ENCODE measurements around the gene IRAK2. TPM values are rescaled to one million over a fixed set of nuclear protein-coding genes. Genes with fewer than 3 reads are reported as not detected.

IRAK2 gene, protein sequence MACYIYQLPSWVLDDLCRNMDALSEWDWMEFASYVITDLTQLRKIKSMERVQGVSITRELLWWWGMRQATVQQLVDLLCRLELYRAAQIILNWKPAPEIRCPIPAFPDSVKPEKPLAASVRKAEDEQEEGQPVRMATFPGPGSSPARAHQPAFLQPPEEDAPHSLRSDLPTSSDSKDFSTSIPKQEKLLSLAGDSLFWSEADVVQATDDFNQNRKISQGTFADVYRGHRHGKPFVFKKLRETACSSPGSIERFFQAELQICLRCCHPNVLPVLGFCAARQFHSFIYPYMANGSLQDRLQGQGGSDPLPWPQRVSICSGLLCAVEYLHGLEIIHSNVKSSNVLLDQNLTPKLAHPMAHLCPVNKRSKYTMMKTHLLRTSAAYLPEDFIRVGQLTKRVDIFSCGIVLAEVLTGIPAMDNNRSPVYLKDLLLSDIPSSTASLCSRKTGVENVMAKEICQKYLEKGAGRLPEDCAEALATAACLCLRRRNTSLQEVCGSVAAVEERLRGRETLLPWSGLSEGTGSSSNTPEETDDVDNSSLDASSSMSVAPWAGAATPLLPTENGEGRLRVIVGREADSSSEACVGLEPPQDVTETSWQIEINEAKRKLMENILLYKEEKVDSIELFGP
- total RNA-seq (ENCODE audit: unreplicated experiment), result 0.20 TPM
- long read RNA-seq, result 0 reads

DNA sequence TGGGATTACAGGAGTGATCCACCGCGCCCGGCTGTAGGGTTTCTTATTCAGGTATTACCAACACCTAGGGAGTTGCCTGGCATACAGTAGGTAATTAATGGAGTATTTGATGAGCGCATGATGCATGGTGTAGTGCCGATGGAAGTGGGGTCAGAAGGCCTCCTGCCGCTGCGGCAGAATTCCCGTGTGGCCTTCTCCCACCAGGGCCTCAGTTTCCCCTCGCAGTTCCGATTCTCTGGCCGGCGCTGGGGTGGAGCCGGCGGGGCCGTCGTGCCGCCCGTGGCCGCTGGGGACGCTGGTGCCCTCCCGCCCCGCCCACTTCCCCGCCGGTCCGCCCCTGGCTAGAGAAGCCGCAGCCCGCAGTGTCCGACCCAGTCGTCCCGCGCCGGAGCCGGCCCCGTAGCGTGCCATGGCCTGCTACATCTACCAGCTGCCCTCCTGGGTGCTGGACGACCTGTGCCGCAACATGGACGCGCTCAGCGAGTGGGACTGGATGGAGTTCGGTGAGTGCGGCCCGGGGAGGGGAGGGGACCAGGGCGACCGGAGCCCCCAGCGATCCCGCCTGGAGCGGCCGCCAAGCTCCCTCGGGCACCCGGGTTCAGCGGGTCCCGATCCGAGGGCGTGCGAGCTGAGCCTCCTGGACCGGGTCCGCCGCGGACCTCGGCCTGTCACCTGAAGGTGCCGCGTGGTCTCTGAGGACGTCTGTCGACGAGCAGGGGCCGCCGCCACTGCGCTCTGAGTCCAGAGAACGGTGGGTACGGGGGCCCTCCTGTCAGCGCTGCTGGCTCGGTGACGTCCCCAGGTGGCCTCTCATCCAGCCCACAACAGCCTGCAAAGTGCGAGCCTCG lies at the start of gene IRAK2:
Gene IRAK2, plus strand, starts transcription at position 374 of the 848 bp plus-strand sequence. Its CDS starts 36 bp downstream, at position 410.
- Mint-ChIP-seq H3K36me3 (ENCODE audit: unreplicated experiment) (peaks cover 11% of the 10 kb centered on the region), H3K27ac (ENCODE audit: unreplicated experiment) (no peak within 1 kb of the TSS), H3K4me3 (ENCODE audit: unreplicated experiment) (peak within 1 kb of the TSS; percentile 78), H3K9me3 (ENCODE audit: unreplicated experiment) (peaks cover 4% of the 10 kb centered on the region), H3K4me1 (ENCODE audit: low read depth, unreplicated experiment) (no peaks in the 10 kb centered on the region), H3K27me3 (ENCODE audit: unreplicated experiment) (peaks cover 10% of the 10 kb centered on the region)
- peak; percentile 81 for DNase-seq
- peak; percentile 95 for TF ChIP-seq CTCF (IDR thresholded peaks at IDR 0.05; ENCODE audit: partially characterized antibody, unreplicated experiment)

- peak within 1 kb of the TSS; percentile 100 for H3K4me3 Mint-ChIP-seq (ENCODE audit: unreplicated experiment)
- H3K4me1 Mint-ChIP-seq (ENCODE audit: low read depth, unreplicated experiment), result peaks cover 5% of the 10 kb centered on the region
These were observed 49.2 kb upstream of the IRAK2 start, which contains the start of gene BRK1 for GRCh38 chr3:10115326-10116137. Gene BRK1, plus strand, starts transcription at chr3:10115675. Its CDS starts 27 bp downstream, at chr3:10115702.

DNA sequence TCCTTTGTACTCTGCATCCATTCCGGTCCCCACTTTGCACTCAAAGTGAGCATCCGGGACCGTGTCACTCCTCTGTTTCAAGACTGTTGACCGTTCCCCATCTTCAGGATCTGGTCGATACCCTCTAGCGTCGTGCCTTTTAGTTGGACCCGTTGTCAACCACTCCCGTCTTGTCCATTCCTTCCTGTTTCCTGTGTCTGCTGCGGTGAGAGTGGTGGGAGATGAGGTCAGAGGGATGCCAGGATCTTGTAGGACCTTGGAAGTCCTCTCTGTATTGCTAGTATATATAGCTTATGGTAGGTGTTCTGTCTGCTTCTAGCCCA lies 48.6 kb upstream of the IRAK2 start:
- Mint-ChIP-seq H3K4me3 (ENCODE audit: unreplicated experiment) (peak overlapping the region; percentile 100), H3K27ac (ENCODE audit: unreplicated experiment) (peak overlapping the region; percentile 99), H3K9me3 (ENCODE audit: unreplicated experiment) (peaks cover 4% of the 10 kb centered on the region), H3K27me3 (ENCODE audit: unreplicated experiment) (peaks cover 2% of the 10 kb centered on the region), H3K4me1 (ENCODE audit: low read depth, unreplicated experiment) (peaks cover 5% of the 10 kb centered on the region), H3K36me3 (ENCODE audit: unreplicated experiment) (no peaks in the 10 kb centered on the region)
- no peak for TF ChIP-seq CTCF (IDR thresholded peaks at IDR 0.05; ENCODE audit: partially characterized antibody, unreplicated experiment)
- no peak for DNase-seq

More at GRCh38 chr3:10115326-10116137, 49.2 kb upstream of the IRAK2 start, which contains the start of gene BRK1:
- Mint-ChIP-seq H3K36me3 (ENCODE audit: unreplicated experiment) (no peaks in the 10 kb centered on the region), H3K27ac (ENCODE audit: unreplicated experiment) (peak within 1 kb of the TSS; percentile 99), H3K9me3 (ENCODE audit: unreplicated experiment) (peaks cover 4% of the 10 kb centered on the region), H3K27me3 (ENCODE audit: unreplicated experiment) (peaks cover 2% of the 10 kb centered on the region)
- TF ChIP-seq CTCF (IDR thresholded peaks at IDR 0.05; ENCODE audit: partially characterized antibody, unreplicated experiment), result no peak
- DNase-seq, result peak; percentile 87

- peaks cover 4% of the 10 kb centered on the region for H3K9me3 Mint-ChIP-seq (ENCODE audit: unreplicated experiment)
- peak overlapping the region; percentile 100 for H3K4me3 Mint-ChIP-seq (ENCODE audit: unreplicated experiment)
- peaks cover 5% of the 10 kb centered on the region for H3K4me1 Mint-ChIP-seq (ENCODE audit: low read depth, unreplicated experiment)
- no peaks in the 10 kb centered on the region for H3K36me3 Mint-ChIP-seq (ENCODE audit: unreplicated experiment)
- no peak for TF ChIP-seq CTCF (IDR thresholded peaks at IDR 0.05; ENCODE audit: partially characterized antibody, unreplicated experiment)
- peaks cover 2% of the 10 kb centered on the region for H3K27me3 Mint-ChIP-seq (ENCODE audit: unreplicated experiment)
- DNase-seq, result no peak
- H3K27ac Mint-ChIP-seq (ENCODE audit: unreplicated experiment), result peak overlapping the region; percentile 99
These were observed 47.8 kb upstream of the IRAK2 start for GRCh38 chr3:10116928-10117327.

Measured in glutamatergic neuron (in vitro differentiated cells).